Suppressor macrophage treated with lipopolysaccharide for 4 hours (primary cell): ENCODE data around the gene SMCHD1.
A peak's percentile ranks its signal among the peaks of the same experiment; 100 is the strongest.
"Not testable (repeated sequence)": the region's sequence is repeated elsewhere in the genome, so short reads cannot be mapped to it uniquely, and the experiment has no call there.

Experiments used
- DNase-seq: peaks from one replicate; pipeline ENCODE4 v3.0.0-alpha.2; 2020

SMCHD1 gene

GRCh38 chr18:2823966-2824365 is 168.4 kb downstream of the SMCHD1 start:
- DNase-seq, result no peak

GRCh38 chr18:2824865-2825264 is 169.3 kb downstream of the SMCHD1 start:
- DNase-seq, result no peak

- no peak for DNase-seq
These were observed 170.2 kb downstream of the SMCHD1 start for GRCh38 chr18:2825613-2826175.

- peak; percentile 35 for DNase-seq
These were observed 171.1 kb downstream of the SMCHD1 start for GRCh38 chr18:2826581-2826980.

- no peak for DNase-seq
These were observed 171.5 kb downstream of the SMCHD1 start for GRCh38 chr18:2827061-2827460.

- DNase-seq, result not testable (repeated sequence)
These were observed 180.6 kb downstream of the SMCHD1 start for GRCh38 chr18:2836118-2836517.

- not testable (repeated sequence) for DNase-seq
These were observed 181.8 kb downstream of the SMCHD1 start for GRCh38 chr18:2837290-2837689.

GRCh38 chr18:2839202-2839601 is 183.7 kb downstream of the SMCHD1 start:
- no peak for DNase-seq

GRCh38 chr18:2840521-2840920 is 185.0 kb downstream of the SMCHD1 start:
- no peak for DNase-seq

GRCh38 chr18:2843146-2843545 is 187.6 kb downstream of the SMCHD1 start:
- DNase-seq, result peak; percentile 81

GRCh38 chr18:2845172-2845571 is 189.6 kb downstream of the SMCHD1 start:
- DNase-seq, result peak; percentile 97

GRCh38 chr18:2846636-2847316 is 191.2 kb downstream of the SMCHD1 start, which contains the start of gene EMILIN2:
TSS of gene EMILIN2 (plus strand) at chr18:2847006. CDS start at chr18:2847189, 183 bp downstream.
- DNase-seq, result peak; percentile 98

GRCh38 chr18:2847317-2848246 is 192.1 kb downstream of the SMCHD1 start:
- DNase-seq, result peak; percentile 72

GRCh38 chr18:2848247-2849246 is 193.0 kb downstream of the SMCHD1 start:
- peak; percentile 77 for DNase-seq

- DNase-seq, result no peak
These were observed 195.3 kb downstream of the SMCHD1 start for GRCh38 chr18:2850816-2851215.

- no peak for DNase-seq
These were observed 196.2 kb downstream of the SMCHD1 start for GRCh38 chr18:2851771-2852170.

GRCh38 chr18:2852460-2852859 is 196.9 kb downstream of the SMCHD1 start:
- not testable (repeated sequence) for DNase-seq

GRCh38 chr18:2853173-2853925 is 197.8 kb downstream of the SMCHD1 start:
- DNase-seq, result no peak

- DNase-seq, result no peak
These were observed 198.6 kb downstream of the SMCHD1 start for GRCh38 chr18:2853926-2854664.
